ENCODE data around the gene USP49. TPM values are rescaled to one million over a fixed set of nuclear protein-coding genes. Genes with fewer than 3 reads are reported as not detected.

Gene USP49
- total and polyA plus RNA-seq, 2 of the 13 experiments (the other 11 are each of a cell fraction or from before 2014, with no cell fraction given) = 2.9 to 4.3 TPM

DNA sequence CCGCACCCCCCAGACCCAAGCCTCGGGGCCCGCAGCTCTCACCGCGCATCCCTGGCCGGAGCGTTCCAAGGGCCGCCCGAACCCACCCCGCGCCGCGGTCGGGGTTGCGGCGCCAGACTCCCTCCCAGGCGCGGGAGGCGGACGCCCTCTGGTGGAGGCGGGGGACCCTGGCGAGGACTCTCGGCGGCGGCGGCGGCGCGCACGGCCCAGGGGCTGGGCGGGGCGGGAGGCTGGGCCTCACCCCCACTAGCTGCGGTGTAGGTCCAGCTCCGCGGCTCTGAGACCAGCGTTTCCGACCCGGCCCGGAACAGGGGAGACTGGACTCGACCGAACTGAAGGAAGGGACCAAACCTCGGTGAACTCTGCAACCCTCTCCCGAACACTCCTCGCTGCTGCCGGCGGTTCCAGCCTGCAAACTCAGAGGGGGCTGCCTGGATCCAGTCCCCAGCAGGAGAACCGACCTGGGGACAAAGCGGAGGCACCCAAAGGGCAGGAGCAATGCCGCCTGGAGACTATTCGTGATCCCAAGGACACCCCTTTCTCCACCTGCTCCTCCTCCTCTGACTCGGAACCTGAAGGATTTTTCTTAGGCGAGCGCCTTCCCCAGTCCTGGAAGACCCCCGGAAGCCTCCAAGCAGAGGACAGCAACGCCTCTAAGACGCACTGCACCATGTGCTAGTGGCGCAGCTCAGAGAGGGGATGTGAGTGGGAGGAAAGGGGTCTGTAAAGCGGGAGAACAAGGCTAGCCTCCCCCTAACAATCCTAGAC lies 108.5 kb downstream of the USP49 start (continued):
- TF ChIP-seq EP300 (IDR thresholded peaks at IDR 0.05; ENCODE audit: low read depth in 2 of 2, low read length in 2 of 2) (no peak), EP300 (CRISPR knock-in tag; IDR thresholded peaks at IDR 0.05; ENCODE audit: borderline replicate concordance) (no peak), JUND (CRISPR knock-in tag; IDR thresholded peaks at IDR 0.05) (no peak), ZNF256 (CRISPR knock-in tag; conservative IDR thresholded peaks at IDR 0.05) (no peak), ZNF441 (CRISPR knock-in tag; IDR thresholded peaks at IDR 0.05; ENCODE audit: borderline replicate concordance) (peak; percentile 54; the same call in 1 of the 2 replicates), ZNF720 (CRISPR knock-in tag; IDR thresholded peaks at IDR 0.05) (no peak), ZNF747 (CRISPR knock-in tag; IDR thresholded peaks at IDR 0.05; ENCODE audit: borderline replicate concordance) (no peak), MED13 (CRISPR knock-in tag; IDR thresholded peaks at IDR 0.05) (no peak), MTF1 (CRISPR knock-in tag; IDR thresholded peaks at IDR 0.05) (no peak), NFYB (CRISPR knock-in tag; IDR thresholded peaks at IDR 0.05) (no peak), NR3C1 (CRISPR knock-in tag; IDR thresholded peaks at IDR 0.05) (no peak), SP2 (CRISPR knock-in tag; IDR thresholded peaks at IDR 0.05) (0 out of 2 replicates have a peak, but pooled peaks have one; percentile 21), CBX5 (CRISPR knock-in tag; IDR thresholded peaks at IDR 0.05; ENCODE audit: borderline replicate concordance) (no peak), RERE (CRISPR knock-in tag; IDR thresholded peaks at IDR 0.05; ENCODE audit: low read depth) (no peak), EED (CRISPR knock-in tag; IDR thresholded peaks at IDR 0.05) (no peak), DNMT1 (CRISPR knock-in tag; IDR thresholded peaks at IDR 0.05) (0 out of 2 replicates have a peak, but pooled peaks have one; percentile 79), FOXA3 (CRISPR knock-in tag; IDR thresholded peaks at IDR 0.05) (peak; percentile 40; the same call in 1 of the 2 replicates), KDM4B (CRISPR knock-in tag; IDR thresholded peaks at IDR 0.05) (no peak; the same call in 1 of the 2 replicates), ZSCAN21 (CRISPR knock-in tag; IDR thresholded peaks at IDR 0.05; ENCODE audit: borderline replicate concordance) (peak; percentile 90; the same call in 1 of the 2 replicates), PRDM15 (CRISPR knock-in tag; IDR thresholded peaks at IDR 0.05) (no peak), NR2F1 (CRISPR knock-in tag; IDR thresholded peaks at IDR 0.05) (no peak)
